Neural crest cell (in vitro differentiated cells): Measurements from ENCODE around the gene CAMSAP2. TPM values are rescaled to one million over a fixed set of nuclear protein-coding genes. Genes with fewer than 3 reads are reported as not detected.
A peak's percentile ranks its signal among the peaks of the same experiment; 100 is the strongest.

ENCODE experiments used
- DNase-seq: peaks from one replicate; pipeline ENCODE4 v3.0.0; 2021; ENCODE audit warnings: low read depth, mixed read lengths, low spot score
- H3K27ac Mint-ChIP-seq: one replicate; pipeline ENCODE4 v1.8.0; 2021; ENCODE audit warnings: mild to moderate bottlenecking, mixed read lengths; ENCODE audit not compliant: unreplicated experiment
- H3K27me3 Mint-ChIP-seq: 2 replicates; pipeline ENCODE4 v1.8.0; 2021; ENCODE audit warnings: low read depth, mild to moderate bottlenecking, mixed read lengths
- H3K36me3 Mint-ChIP-seq: 2 replicates; pipeline ENCODE4 v1.8.0; 2021; ENCODE audit warnings: low read depth, mild to moderate bottlenecking, mixed read lengths
- H3K4me1 Mint-ChIP-seq: 2 replicates; pipeline ENCODE4 v1.8.0; 2021; ENCODE audit warnings: mixed read lengths
- H3K4me3 Mint-ChIP-seq: one replicate; pipeline ENCODE4 v1.8.0; 2021; ENCODE audit warnings: mild to moderate bottlenecking, mixed read lengths
- H3K9me3 Mint-ChIP-seq: 2 replicates; pipeline ENCODE4 v1.8.0; 2021; ENCODE audit warnings: mixed read lengths
- total RNA-seq: library from RNA; stranded (reverse); gene quantifications from 2 replicates; pipeline ENCODE4 v1.2.1, GENCODE V29; 2021
- TF ChIP-seq, protein P1 (sequence below): fragments of 200-600 bp; sonication (generic); conservative IDR thresholded peaks from 2 replicates; pipeline ENCODE4 v1.5.0; 2021; ENCODE audit warnings: antibody characterized with exemption, mild to moderate bottlenecking

The CAMSAP2 gene
- total RNA-seq, 1 donor from 2014 or later = 40.3 TPM

GRCh38 chr1:200875416-200875815, 136.7 kb downstream of the CAMSAP2 start:
- Mint-ChIP-seq H3K36me3 (no peaks in the 10 kb centered on the region), H3K27me3 (no peaks in the 10 kb centered on the region), H3K27ac (peak overlapping the region; percentile 50), H3K9me3 (no peaks in the 10 kb centered on the region), H3K4me1 (peaks cover 7% of the 10 kb centered on the region), H3K4me3 (no peak overlapping the region)
- DNase-seq = no peak
- TF ChIP-seq, protein P1, sequence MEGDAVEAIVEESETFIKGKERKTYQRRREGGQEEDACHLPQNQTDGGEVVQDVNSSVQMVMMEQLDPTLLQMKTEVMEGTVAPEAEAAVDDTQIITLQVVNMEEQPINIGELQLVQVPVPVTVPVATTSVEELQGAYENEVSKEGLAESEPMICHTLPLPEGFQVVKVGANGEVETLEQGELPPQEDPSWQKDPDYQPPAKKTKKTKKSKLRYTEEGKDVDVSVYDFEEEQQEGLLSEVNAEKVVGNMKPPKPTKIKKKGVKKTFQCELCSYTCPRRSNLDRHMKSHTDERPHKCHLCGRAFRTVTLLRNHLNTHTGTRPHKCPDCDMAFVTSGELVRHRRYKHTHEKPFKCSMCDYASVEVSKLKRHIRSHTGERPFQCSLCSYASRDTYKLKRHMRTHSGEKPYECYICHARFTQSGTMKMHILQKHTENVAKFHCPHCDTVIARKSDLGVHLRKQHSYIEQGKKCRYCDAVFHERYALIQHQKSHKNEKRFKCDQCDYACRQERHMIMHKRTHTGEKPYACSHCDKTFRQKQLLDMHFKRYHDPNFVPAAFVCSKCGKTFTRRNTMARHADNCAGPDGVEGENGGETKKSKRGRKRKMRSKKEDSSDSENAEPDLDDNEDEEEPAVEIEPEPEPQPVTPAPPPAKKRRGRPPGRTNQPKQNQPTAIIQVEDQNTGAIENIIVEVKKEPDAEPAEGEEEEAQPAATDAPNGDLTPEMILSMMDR = no peak

- no peak for DNase-seq
- Mint-ChIP-seq H3K36me3 (no peaks in the 10 kb centered on the region), H3K9me3 (no peaks in the 10 kb centered on the region), H3K27me3 (no peaks in the 10 kb centered on the region), H3K27ac (no peak overlapping the region), H3K4me3 (no peak overlapping the region), H3K4me1 (peaks cover 13% of the 10 kb centered on the region)
- TF ChIP-seq, protein P1 = no peak
Measured at GRCh38 chr1:200877010-200877409, 138.3 kb downstream of the CAMSAP2 start.

GRCh38 chr1:200877839-200878551, 139.3 kb downstream of the CAMSAP2 start:
- TF ChIP-seq, protein P1 = no peak
- no peak for DNase-seq
- Mint-ChIP-seq H3K27me3 (no peaks in the 10 kb centered on the region), H3K27ac (no peak overlapping the region), H3K36me3 (no peaks in the 10 kb centered on the region), H3K4me1 (peaks cover 13% of the 10 kb centered on the region), H3K4me3 (no peak overlapping the region), H3K9me3 (no peaks in the 10 kb centered on the region)

DNA sequence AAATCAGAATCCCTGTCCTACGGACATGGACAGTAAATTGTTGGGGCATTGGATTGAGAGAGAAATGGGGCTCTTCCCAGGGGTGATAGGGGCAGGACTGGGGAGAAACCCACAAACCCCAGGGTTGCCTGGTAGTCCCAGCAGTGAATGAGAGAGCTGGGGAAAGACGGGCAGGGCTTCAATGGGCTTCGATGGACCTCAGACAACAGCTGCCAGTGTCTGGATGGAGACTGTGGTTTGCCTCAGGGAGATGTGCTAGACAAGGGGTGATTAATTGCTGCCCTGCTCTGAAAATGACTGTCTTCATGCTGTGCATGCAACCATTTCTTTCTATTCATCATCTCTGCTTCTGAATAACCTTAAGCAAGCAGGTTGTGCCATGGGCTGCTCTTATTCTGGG, 141.5 kb downstream of the CAMSAP2 start:
- no peaks in the 10 kb centered on the region for H3K9me3 Mint-ChIP-seq
- TF ChIP-seq, protein P1 = no peak
- H3K36me3 Mint-ChIP-seq = no peaks in the 10 kb centered on the region
- peak overlapping the region; percentile 62 for H3K27ac Mint-ChIP-seq
- no peak overlapping the region for H3K4me3 Mint-ChIP-seq
- DNase-seq = no peak
- H3K27me3 Mint-ChIP-seq = no peaks in the 10 kb centered on the region
- peaks cover 13% of the 10 kb centered on the region for H3K4me1 Mint-ChIP-seq

DNA sequence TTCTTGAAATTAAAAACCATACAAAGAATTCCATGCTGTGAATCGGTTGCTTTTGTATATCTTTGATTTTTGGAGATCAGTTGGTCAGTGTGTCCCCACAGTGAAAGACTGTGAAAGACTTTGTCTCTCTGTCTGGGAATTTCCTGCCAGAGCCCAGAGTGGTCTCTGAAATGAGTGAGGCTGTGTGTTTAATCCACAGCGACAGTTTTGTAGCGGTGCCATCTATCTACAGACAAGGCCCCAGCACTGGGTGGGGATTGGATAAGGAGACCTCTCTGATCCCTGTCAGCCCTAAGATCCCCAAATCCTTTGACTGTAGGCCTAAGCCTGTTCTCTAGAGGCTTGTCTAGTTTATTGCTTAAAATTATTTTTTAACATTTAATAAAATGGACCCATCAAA, 144.4 kb downstream of the CAMSAP2 start:
- no peak for DNase-seq
- TF ChIP-seq, protein P1 = no peak
- no peak overlapping the region for H3K27ac Mint-ChIP-seq
- no peak overlapping the region for H3K4me3 Mint-ChIP-seq
- no peaks in the 10 kb centered on the region for H3K27me3 Mint-ChIP-seq
- H3K9me3 Mint-ChIP-seq = no peaks in the 10 kb centered on the region
- no peaks in the 10 kb centered on the region for H3K36me3 Mint-ChIP-seq
- peaks cover 29% of the 10 kb centered on the region for H3K4me1 Mint-ChIP-seq
